SHP77 treated with DMSO at 0.1 percent for 48 hours (cell line): ENCODE results near the gene ATIC.
"Not testable (repeated sequence)": the region's sequence is repeated elsewhere in the genome, so short reads cannot be mapped to it uniquely, and the experiment has no call there.

Experiments
- DNase-seq: peaks from one replicate; lab custom pipeline; 2025; lab: John Stamatoyannopoulos, UW

Gene ATIC

DNA sequence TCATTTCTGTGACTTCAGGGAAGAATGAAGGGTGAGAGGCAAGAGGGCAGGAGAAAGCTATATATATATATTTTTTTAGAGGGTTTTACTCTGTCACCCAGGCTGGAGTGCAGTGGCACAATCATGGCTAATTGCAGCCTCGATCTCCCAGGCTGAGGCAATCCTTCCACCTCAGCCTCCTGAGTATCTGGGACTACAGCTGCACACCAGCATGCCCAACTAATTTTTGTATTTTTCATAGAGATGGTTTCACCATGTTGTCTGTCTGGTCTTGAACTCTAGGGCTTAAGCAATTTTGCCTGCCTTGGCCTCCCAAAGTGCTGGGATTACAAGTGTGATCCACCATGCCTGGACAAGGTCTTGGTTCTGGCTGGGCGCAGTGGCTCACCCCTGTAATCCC, 3.4 kb downstream of the ATIC start:
- no peak for DNase-seq

DNA sequence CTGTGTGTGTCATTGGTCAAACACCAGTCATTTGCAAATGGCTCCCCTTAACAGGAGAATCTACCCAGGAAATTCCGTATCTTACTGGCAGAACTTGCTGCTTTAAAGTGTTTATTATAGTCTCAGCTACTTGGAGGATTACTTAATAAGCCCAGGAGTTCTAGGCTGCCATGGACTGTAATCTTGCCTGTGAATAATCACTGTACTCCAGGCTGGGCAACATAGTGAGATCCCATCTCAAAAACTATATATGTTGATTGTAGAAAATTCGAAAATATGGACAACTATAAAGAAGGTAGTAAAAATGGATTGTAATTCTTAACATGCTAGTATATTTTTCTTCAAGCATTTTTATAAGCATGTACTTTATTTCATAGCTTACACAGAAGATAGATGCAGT, 4.5 kb downstream of the ATIC start:
- DNase-seq: no peak

DNA sequence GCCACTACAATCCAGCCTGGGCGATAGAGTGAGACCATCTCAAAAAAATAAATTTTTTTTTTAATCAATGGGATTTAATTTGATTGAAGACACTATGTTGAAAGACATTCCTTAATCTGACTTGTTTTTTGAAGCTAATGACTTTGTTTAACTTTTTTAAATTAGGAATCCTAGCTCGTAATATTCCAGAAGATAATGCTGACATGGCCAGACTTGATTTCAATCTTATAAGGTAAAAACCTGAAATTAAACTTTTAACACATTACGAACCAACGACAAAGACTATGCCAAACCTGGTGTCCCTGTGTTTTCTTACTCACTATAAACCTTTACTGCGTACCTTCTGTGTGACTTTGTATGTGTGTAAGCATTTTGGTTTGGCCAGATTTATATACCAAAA, 7.6 kb downstream of the ATIC start:
- DNase-seq: no peak

DNA sequence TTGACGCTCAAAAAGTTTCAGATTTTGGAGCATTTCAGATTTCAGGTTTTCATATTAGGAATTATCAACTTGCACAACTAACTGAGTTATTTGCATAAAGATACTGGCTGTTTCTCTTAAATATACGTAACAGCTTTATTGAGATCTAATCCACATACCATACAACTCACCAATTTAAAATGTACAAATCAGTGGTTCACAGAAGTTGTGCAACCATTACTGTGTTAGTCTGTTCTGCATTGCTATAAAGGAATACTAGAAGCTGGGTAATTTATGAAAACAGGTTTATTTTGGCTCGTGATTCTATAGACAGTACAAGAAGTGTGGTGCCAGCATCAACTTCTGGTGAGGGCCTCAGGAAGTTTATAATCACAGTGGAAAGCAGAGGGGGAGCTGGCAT, 8.2 kb downstream of the ATIC start:
- DNase-seq: no peak

DNA sequence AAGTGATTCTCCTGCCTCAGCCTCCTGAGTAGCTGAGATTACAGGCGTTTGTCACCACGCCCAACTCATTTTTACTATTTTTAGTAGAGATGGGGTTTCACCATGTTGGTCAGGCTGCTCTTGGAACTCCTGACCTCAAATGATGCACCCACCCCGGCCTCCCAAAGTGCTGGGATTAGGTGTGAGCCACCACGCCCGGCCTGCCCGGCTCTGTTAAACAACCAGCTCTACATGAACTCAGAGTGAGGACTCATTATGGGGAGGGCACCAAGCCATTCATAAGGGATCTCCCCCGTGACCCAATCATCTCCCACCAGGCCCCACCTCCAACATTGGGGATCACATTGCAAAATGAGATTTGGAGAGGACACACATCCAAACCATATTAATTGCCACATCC, 8.8 kb downstream of the ATIC start:
- no peak for DNase-seq

DNA sequence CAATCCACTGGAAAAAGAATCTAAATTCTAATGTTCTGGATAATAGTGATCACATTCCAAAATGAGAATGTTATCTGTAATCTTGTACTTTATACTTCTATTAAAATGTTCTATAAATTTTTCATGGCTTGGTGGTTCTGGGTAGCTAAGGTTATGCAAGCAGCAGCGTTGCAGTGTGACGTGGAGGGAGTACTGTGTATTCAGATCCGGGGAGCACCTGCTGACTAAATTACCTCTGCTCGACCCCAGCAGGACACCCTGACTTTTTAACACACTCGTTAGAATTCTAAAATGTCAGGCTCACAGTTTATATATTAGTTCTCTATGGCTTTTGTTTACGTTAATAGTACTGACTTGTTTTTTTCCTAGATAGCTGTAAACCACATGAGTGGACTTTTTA, 13.0 kb downstream of the ATIC start:
- no peak for DNase-seq

DNA sequence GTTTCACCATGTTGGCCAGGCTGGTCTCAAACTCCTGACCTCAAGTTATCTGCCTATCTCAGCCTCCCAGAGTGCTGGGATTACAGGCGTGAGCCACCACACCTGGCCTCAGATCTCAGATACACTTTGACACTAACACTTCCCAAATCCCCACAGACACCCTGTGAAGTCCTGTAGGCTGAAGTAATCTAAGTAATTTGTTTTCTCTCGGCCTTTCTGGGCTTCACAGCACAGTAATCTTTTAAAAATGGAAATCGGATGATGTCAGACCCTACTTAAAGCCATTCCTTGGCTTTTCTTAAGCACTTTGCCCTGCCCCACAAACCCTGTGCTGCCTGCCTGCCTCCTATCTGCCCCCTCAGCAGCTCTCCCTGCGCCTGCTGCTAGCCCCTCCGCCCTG, 16.2 kb downstream of the ATIC start:
- DNase-seq: no peak

DNA sequence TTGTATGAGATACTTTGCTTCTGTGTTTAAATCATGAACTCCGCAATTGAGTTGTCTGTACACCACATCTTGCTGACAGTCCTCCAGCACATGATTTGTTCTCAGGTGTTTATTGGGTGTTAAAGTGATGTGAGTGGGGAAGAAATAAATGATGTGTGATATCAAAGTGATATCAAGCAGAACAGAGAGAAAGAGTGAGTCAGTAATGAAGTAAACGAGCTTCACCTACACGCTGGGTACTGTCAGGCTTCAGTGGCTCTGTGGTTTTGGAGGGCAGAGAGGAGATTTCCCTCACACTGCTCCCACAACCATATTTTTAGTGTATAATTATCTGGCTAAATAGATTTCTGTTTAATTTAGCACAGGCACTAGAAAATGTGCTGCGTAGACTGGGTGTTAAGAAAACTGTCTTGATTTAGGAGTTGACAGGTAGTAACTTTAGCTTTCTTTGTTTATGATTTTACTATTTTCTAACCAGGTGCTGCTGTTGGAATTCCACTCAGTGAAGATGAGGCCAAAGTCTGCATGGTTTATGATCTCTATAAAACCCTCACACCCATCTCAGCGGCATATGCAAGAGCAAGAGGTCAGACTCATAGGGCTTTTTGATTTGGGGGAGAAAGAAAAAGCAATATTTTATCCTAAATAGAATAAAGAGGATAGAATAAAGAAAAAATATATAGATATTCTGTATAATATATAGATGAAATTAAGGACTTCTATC, 21.2 kb downstream of the ATIC start:
- DNase-seq: no peak

DNA sequence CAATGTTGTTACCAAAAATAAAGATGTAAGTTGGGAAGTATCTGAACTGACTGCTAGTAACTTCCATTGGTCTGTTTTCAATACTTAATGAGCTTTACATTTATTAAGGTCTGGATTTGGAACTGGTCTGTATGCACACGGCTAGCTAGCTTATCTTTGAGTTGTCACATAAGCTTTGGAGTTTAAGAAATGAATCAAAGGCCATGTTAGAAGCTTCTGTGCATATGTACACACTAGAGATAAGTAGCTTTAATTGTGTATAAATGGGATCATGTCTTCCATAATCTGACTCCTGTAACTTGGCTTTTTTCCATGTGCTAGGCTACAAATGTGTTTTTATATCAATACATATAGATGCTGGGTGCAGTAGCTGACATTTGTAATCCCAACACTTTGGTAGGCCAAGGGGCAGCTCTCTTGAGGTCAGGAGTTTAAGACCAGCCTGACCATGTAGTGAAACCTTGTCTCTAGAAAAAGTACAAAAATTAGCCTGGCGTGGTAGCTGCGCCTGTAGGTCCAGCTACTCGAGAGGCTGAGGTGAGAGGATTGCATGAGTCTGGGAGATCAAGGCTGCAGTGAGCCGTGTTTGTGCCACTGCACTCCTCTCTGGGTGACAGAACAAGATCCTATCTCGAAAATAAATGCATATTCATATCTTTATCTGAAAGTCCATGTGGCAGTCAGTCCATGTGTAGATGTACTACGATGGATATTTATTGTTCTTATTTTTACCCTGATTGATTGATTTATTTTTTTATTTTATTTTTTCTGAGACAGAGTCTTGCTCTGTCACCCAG, 27.2 kb downstream of the ATIC start:
- no peak for DNase-seq

DNA sequence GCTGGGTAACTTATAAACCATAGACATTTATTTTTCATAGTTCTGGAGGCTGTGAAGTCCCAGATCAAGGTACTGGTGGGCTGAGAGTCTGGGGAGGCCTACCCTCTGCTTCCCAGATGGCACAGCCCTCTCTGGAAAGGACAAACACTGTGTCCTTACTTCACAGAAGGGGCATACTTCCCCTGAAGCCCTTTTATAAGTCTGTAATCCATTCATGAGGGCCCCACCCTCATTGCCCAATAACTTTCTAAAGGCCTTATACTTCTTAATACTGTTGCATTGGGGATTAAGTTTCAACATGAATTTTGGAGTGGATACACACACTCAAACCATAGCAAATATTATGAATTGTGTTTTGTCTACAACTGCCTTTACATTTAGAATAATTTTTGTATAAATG, 36.0 kb downstream of the ATIC start:
- DNase-seq: no peak

DNA sequence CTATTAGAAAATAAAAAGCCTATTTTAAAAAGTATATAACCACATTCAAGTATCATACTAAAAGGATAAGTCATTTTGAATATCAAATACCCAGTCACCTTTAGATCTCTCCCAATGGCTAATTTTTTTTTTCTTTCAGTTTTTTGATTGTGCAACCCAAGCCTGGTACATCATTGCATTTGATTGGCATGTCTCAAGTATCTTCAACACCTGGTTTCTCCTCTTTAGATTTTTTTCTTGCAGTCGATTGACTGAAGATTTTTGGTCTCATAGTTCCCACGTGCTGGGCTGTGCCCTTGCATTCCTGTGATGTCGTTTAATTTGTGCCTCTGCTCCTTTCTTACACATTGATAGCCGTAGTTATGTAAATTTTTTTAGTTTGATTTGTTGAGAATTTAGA, 40.7 kb downstream of the ATIC start:
- no peak for DNase-seq

DNA sequence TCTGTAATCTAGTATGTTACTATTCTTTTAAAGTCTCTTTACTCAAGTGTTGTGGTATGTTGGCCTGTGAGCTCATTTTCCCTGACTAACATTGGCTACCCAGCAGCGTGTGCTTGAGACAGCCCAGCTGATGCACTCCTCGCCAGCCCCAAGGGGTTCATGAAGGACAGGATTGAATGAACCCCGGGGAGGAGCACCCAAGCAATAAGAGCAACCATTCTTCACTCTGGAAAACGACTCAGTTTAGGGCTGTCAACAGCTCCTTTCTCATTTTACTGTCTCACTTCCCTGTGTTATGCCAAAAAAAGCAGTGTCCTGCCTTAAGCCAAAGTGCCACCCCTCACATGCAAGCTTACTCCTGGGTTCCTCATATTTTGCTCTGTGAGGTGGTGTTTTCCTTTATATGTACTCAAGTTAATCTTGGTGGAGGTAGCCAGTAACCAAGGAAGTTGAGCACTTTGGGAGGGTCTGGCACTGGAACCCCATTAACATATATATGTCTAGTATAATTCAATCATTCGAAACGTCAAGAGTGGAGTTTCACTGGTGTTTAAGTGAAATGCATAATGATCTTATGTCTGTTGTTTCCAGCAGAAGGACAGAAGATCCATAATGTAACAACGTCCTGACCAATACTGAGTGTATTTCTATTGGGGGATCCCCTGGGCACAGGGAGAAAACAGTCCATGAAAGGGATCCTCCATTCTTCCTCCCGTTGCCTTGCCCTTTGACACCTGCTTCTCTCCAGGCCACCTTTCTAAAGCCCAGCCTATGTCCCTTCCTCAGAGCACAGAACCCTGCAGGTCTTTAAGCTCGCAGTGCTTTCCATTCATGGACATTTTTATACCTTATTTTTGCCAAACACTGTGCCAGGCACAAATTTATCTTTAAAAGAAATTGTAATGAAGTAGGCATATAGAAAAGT, 43.2 kb downstream of the ATIC start:
- DNase-seq: no peak

DNA sequence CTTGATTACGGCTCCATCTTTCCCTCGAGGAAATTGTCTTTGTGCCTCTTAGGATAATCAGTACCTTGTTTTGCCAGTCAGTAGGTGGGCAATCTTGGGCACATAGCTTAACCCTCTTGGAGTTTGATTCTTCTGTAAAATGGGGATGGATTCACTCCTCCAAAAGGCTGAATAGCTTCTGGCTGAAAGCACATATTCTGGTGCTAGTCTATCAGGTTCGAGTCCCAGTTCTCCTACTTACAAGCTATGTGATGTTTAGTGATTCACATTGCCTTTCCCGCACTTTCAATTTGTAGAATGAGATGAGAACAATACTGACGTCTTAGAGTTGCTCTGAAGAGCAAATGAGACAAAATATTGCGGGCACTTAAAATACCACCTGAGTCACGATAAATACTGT, 43.9 kb downstream of the ATIC start:
- no peak for DNase-seq

DNA sequence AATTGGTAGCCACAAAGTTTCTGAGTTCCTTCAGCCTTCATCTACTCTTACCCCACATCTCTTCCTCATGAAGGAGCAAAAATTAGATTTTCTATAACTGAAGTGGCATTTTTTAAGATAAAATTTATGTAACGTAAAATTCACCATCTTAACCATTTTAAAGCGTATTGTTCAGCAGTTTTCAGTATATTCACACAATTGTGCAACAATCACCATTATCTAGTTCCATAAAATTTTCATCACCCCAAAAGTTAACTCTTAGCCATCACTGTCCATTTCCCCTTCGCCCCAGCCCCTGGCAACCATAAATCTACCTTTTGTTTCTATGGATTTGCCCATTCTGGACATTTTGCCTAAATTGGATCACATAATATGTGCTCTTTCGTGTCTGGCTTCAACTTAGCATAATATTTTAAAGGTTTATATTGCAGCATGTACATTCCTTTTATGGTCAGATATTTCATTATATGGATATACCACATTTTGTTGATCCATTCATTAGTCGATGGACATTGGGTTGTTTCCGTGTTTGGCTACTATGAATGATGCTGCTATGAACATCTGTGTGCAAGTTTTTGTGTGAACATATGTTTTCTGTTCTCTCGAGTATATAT, 44.6 kb downstream of the ATIC start:
- no peak for DNase-seq

DNA sequence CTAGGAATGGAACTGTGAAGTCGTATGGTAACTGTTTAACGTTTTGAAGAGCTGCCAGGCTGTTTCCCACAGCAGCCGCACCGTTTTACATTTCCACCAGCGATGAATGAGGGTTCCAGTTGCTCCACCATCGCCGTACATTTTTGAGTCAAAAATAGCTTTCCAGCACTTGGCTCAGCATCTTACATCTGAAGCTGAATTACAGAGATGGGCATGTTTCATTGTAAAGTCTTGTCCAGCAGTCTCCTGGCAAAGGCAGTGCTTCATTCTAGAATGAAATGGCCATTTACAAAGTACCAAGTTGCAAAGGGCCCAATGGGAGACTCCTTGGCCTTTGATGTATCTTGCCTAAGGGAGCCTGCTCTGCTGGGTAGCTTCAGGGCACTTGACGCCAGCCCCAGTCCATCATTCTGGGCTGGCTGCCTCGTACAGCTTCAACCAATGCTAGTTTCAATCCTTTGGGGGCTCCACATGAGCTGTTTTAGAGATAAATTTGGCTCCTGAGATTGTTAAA, 45.1 kb downstream of the ATIC start:
- no peak for DNase-seq

DNA sequence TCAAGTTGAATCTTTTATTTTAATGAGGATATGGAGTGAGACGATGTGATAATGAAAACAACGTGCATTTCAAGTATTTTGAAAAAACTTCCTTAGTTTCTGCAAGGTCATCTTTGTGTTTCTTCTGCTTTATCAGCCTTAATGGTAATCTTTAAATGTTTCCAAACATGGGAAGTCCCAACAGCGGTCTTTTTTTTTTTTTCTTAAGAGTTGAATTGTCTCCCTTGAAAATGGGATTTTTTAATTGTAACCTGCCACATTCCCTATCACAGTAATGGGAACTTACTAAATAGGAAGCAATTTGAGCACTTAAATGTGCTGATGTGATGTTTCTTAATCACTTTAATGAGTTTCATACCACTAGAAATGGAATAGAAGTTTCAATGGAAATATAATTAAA, 45.8 kb downstream of the ATIC start:
- no peak for DNase-seq

DNA sequence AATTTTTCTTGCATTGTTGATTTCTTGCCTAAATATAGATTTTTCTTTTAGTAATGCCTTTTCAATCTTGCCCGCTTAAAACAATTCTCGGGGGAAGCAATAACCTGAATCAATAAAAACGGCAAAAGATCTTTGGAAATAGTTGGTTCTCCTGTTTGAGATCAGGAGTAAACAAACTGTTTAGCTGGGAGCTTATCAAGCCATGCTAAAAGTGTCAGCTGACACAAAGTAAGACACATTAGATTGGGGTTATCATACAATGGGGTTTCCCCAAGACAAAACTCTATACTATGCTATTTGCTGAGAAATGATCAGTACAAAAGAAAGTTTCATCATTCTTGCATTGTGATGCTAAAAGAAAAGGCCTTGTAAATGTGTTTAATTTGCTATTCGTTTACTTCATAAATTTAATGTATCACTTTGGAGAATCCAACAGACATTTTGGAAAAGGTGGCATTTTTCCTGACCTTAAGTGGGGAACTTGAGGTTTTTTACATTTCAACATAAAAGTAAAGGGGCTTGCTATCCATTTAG, 46.5 kb downstream of the ATIC start:
- DNase-seq: no peak

DNA sequence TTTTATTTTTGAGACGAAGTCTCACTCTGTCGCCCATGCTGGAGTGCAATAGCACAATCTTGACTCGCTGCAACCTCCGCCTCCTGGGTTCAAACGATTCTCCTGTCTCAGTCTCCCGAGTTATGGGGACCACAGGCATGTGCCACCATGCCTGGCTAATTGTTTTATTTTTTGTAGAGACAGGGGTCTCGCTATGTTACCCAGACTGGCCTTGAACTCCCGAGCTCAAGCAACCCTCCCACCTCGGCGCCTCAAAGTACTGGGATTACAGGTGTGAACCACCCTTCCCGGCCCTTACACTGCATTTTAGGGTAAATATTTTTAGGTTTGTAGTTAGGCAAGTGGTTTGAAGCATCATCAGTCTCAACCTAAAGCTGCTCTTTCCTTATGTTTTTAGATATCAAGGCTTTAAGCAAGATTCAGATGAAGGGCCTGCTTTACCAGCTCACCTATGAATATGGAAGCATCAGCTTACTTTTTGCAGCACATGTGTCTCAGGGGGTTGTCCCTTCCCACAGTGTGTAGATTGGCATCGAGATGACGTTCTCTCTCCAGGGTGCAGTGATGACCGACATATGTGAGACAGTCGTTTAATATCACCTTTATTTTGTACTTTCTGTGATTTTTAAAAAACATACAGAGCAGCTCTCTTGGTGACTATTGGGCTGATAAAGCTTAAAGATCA, 47.2 kb downstream of the ATIC start:
- no peak for DNase-seq

DNA sequence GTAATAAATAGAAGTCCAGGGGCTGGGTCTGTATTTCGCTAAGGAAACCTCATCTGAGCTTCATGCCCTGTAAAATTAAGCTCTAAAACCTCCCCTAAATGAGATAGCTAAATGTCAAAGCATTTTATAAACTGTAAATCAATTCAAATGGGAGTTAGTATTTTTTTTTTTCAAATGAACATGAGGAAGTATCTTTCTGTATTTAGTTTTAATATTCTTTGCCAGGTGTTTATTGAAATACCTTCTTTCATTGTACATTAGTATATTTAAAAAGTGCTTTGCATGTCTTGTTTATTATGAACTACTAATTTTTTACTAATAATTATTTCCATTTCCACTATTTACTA, 47.7 kb downstream of the ATIC start:
- no peak for DNase-seq

DNA sequence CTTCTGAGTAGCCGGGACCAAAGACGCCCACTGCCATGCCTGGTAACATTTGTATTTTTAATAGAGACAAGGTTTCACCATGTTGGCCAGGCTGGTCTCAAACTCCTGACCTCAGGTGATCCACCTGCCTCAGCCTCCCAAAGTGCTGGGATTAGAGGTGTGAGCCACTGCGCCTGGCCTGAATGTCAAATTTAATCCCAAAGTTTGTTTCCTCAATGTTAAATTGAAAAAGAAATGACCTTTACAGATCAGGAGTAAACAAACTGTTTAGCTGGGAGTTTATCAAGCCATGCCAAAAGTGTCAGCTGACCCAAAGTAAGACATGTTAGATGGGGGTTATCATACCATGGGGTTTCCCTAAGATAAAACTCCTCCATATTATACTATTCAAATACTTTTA, 48.2 kb downstream of the ATIC start:
- DNase-seq: not testable (repeated sequence)

DNA sequence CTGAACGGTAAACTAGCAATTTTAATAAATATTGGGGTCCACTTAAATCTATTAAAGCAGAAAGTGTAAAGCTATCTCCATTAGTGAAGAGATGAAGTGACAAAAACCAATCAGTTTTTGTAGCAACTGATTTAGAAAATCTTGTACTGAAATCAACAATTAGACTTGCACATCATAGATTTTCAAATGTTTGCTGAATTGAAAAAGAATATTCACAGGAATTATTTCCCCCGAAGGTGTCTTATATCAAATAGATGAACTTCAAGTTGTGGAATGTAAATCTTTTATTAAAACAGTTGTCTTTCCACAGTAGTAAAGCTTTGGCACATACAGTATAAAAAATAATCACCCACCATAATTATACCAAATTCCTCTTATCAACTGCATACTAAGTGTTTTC, 48.7 kb downstream of the ATIC start:
- DNase-seq: no peak
